Fibroblast of peridontal ligament (primary cell): ENCODE results near the gene TMEM59L.
"Not testable (repeated sequence)": the region's sequence is repeated elsewhere in the genome, so short reads cannot be mapped to it uniquely, and the experiment has no call there.

Experiments used
- DNase-seq: peaks from one replicate; pipeline ENCODE4 v3.0.0-alpha.2; 2010; ENCODE audit errors: extremely low read depth

Gene TMEM59L

DNA sequence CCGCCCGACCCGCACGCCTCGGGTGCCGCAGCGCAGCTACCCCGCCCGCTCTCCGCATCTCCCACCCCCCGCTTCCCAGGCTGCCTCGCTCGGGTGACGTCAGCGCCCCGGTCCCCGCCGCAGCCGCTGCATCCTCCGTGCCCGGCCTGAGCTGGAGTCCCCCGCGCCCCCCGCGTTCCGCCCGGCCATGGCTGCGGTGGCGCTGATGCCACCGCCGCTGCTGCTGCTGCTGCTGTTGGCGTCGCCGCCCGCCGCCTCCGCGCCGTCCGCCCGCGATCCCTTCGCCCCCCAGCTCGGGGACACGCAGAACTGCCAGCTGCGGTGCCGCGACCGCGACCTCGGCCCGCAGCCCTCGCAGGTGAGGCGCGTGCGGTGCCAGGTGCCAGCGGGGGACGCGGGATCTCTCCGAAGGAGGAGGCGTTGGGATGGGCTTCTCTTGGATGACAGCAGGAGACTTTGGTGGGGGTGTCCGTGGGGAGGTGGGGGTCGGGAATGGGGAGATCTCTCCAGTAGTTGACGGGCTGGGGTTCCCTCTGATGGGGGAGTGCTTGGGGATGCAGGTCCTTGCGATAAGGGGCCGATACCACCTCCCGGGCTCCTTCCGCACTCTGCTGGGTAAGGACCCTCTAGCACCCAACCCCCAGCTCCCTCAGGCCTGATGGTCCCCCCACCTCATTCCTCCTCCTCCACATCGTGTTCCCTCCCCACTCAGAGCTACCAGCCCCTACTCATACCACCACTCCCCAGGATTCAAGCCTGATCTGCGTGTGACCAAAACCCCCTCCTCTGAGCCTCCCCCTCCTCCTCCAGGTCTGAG, at the start of gene TMEM59L:
TSS of gene TMEM59L (plus strand) at position 99 of the 817 bp plus-strand sequence. CDS start at position 188, 89 bp downstream.
- no peak for DNase-seq

DNA sequence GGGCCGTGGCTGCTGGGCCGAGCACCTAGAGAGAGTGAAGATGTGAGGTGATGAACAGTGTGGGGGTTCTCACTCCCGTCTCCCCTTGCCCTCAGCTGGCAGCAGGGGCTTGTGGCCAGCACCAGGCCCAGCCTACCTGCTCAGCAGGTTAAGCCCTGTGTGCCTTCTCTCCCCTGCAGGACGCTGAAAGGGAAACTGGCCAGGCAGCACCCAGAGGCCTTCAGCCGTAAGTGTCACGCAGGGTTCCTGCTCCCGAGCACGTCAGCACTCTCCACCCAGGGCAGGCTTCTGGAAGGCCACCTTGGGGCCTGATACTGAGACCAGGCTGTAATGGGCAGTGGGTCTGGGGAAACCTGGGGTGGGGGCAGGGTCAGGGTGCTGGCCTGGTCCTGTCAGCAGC, 45.7 kb upstream of the TMEM59L start:
- DNase-seq = no peak

- no peak for DNase-seq
Observed at GRCh38 chr19:18568367-18568766, 44.3 kb upstream of the TMEM59L start.

- DNase-seq = peak; percentile 94
Observed at GRCh38 chr19:18571564-18572344, 40.9 kb upstream of the TMEM59L start, which contains the start of gene UBA52. UBA52 (plus strand) TSS chr19:18571857; CDS start chr19:18573301, 1,444 bp downstream.

GRCh38 chr19:18574691-18575291, 37.9 kb upstream of the TMEM59L start:
- DNase-seq = no peak

- DNase-seq = no peak
Observed at GRCh38 chr19:18576383-18576782, 36.3 kb upstream of the TMEM59L start.

DNA sequence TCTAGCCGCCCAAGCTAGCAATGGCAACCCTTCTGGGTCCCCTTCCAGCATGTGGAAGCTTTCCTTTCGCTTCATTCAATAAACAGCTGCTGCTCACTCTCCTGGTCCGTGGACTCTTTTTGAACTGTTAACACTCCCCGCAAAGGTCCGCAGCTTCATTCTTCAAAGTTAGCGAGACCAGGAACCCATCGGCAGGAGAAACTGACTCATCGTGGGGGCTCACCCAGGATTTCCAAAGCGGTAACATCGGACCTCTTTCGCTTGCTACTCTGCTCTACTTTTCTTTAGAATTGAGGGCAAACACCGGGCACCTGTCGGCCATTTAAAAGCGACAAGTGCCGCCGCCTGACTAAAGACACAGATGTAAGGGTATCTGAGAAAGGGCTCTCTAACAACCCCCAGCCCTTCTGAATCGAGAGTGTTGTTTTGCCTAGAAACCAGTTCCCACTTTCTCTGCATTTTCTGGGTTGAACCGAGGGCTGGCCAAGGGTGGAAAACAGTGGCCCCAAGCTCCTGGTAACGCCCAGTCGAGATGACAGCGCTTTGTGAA, 35.2 kb upstream of the TMEM59L start:
- DNase-seq = no peak

- no peak for DNase-seq
Observed at GRCh38 chr19:18580311-18580710, 32.4 kb upstream of the TMEM59L start.

GRCh38 chr19:18586306-18586705, 26.4 kb upstream of the TMEM59L start:
- DNase-seq = no peak

DNA sequence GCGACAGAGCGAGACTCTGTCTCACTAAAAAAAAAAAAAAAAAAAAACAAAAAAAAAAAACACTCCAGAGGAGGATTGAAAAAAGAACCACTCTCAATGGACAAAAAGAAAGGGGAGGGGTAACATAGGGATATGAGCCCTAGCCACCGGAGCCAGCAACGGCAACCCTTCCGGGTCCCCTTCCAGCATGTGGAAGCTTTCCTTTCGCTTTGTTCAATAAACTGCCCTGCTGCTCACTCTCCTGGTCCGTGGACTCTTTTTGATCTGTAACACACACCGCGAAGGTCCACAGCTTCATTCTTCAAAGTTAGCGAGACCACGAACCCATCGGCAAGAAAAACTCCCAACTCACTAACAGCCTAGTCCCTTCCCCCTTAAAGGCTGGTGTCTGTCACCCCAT, 25.1 kb upstream of the TMEM59L start:
- DNase-seq = no peak

- no peak for DNase-seq
Observed at GRCh38 chr19:18587962-18588610, 24.6 kb upstream of the TMEM59L start.

- peak; percentile 56 for DNase-seq
Observed at GRCh38 chr19:18588611-18589379, 23.9 kb upstream of the TMEM59L start, which contains the start of gene REX1BD. REX1BD (plus strand) TSS chr19:18588798; CDS start chr19:18588802, 4 bp downstream.

DNA sequence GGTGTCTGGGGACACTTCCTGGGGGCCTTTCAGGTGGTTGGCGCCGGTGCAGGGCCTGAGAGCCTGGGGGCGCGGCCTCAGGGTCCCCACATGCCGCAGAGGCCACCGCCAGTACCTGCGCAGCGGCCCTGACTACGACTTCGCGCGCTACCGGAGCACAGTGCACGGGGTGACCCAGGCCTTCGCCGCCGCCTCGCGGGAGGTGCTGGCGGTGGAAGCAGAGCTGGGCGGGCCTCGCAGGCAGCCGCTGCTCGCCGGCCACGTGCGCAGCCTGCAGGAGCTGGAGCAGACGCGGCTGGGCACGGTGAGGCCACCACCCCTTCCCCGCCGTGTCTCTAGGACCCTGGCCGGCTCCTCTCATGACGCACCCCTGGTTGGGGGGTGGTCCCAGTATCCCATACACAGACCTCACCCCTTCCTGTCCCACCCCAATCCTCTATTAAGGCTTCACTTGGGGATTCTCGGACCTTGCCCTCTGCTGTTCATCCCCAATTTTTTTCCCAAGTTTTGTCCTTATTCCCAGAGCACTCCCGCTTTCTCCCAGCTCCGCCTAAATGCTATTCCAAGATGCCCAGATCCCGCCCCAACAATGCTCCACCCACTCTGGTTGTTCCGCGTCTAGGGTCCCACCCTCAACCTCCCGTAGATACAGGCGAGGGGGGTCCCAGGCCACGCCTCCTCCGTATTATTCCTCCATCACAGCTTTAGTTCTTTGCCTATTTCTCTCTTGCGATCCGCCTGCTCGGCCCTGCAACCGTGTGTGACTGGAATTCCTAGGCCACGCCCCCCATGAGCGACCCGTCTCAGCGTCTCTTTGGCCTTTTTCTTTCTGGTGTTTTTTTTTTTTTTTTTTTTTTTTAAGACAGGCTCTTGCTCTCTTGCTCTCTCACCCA, 23.0 kb upstream of the TMEM59L start:
- peak; percentile 43 for DNase-seq

DNA sequence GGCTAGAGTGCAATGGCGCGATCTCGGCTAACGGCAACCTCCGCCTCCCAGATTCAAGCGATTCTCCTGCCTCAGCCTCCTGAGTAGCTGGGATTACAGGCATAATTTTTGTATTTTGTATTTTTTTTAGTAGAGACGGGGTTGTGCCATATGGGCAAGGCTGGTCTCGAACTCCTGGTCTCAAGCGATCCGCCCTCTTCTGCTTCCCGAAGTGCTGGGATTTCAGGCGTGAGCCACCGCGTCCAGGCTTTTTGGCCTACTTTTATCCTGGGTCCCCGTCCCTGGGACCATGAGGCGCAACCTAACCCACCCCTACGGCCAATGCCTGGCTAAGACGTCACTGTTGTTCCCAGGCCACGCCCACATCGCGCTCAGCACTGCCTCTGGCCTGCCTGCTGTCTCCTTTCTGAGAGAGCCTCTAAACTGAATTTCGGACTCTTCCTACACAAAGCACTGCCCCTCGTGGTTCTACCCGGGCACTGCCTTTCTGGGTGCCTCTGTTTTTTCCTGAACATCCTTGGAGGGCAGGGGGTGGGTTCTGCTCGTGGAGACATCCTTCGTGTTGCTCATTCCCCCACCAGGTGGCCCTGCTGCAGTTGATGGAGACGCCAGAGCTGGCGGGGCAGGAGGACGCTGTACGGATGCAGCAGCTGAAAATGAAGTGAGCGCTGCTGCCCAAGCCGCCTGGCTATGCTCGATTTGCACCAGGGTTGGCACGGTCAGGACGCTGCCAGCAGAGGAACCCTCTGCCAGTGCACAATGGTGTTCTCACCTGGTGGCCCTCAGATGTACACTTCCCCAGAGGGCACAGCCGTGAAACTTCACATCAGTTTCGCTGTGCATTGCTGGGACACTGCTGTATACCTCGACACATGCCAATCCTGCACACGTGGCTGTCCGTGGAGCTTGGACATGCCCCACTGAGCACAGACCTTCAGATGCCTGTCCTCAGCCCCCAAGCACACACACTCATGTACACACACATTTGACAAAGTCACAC, 22.1 kb upstream of the TMEM59L start:
- peak; percentile 73 for DNase-seq

GRCh38 chr19:18591735-18592385, 20.8 kb upstream of the TMEM59L start:
- peak; percentile 86 for DNase-seq

DNA sequence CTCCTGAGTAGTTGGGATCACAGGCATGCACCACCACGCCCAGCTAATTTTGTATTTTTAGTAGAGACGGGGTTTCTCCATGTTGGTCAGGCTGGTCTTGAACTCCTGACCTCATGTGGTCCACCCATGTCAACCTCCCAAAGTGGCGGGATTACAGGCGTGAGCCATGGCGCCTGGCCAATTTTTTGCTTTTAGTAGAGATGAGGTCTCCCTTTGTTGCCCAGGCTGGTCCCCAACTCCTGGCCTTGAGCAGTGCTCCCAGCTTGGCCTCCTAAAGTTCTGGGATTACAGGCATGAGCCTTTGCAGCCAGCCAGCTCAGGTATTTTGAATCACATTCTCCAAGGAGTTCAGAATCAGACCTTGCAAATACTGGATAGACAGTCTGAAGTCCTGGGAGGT, 19.9 kb upstream of the TMEM59L start:
- not testable (repeated sequence) for DNase-seq

GRCh38 chr19:18593367-18594095, 19.1 kb upstream of the TMEM59L start:
- no peak for DNase-seq
